Activated naive CD4-positive, alpha-beta T cell treated with Interleukin-2 at 50 U/mL for 16 hours (primary cell): ENCODE data around the gene SRGAP2.
"Not testable (repeated sequence)": the region's sequence is repeated elsewhere in the genome, so short reads cannot be mapped to it uniquely, and the experiment has no call there.

Experiments used
- DNase-seq: peaks from one replicate; pipeline ENCODE4 v3.0.0-alpha.2; 2020

The SRGAP2 gene

DNA sequence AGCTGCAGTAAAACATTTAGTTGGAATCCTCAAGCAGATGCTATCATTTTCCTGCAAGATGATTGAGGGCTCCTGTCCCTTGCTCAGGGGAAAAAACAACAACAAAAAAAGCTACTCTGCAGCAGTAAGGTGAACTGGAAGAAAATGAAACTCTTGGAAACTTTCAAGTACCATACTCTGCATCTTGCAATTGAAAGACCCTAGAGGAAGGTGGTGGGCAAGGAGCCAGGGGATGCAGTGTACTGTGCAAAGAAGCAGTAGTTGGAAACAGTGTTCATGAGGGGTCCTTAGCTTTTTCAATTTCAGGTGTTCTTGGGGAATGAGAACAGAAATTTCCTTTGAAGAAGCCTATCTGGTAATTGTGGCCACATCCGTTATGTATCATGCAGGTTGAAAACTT, 7.5 kb downstream of the SRGAP2 start:
- DNase-seq: not testable (repeated sequence)

GRCh38 chr1:206215600-206216392, 12.5 kb downstream of the SRGAP2 start:
- DNase-seq: not testable (repeated sequence)

DNA sequence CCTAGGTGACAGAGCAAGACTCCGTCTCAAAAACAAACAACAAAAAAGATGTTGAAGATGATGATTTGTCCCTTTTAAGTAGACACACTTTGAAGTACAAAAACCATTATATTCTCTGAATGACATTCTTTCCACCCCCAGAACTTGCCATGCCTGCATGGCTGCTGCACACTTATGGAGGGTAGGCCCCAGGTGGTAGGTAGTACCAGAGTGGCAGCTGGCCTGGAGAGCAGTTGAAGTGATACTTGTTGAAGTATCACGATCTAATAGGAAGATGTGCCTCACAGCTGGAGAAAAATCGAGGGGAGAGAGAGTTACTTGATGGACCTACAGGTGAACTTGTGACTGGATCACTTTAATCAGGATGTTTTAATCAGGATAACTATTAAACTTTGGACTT, 14.9 kb downstream of the SRGAP2 start:
- not testable (repeated sequence) for DNase-seq

GRCh38 chr1:206218765-206219164, 15.4 kb downstream of the SRGAP2 start:
- not testable (repeated sequence) for DNase-seq

- not testable (repeated sequence) for DNase-seq
Observed at GRCh38 chr1:206219514-206220331, 16.4 kb downstream of the SRGAP2 start.

DNA sequence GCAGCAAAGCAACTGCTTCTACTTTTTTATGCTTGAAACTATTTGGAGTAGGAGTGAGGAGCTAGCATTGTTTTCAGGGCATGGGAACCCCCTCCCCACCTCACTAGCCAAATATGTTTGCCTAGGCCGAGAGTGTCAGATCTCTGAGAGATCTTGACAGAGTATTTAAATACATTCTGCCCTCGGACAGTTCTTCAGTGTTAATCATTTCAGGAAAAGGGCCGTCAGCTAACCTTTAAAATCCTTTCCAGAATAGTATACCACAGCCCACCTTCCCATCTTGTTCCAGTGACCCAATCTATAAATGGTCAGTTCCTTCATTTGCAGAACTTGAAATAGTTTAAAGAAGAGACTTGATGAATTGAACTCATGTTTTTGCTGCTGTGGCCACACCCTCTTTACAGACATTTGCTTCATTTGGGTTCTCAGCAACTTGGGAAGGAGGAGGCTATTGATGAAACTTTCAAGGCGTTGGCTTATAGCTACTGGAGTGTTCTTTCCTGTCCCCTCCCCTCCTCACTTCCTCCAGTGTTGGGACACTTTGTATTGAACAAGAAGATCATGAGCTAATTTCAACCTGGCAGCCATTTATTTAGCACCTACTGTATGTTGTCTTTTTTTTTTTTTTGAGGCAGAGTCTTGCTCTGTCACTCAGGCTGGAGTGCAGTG, 17.1 kb downstream of the SRGAP2 start:
- not testable (repeated sequence) for DNase-seq

GRCh38 chr1:206221585-206221984, 18.2 kb downstream of the SRGAP2 start:
- DNase-seq: not testable (repeated sequence)

GRCh38 chr1:206224190-206224776, 20.9 kb downstream of the SRGAP2 start:
- not testable (repeated sequence) for DNase-seq

DNA sequence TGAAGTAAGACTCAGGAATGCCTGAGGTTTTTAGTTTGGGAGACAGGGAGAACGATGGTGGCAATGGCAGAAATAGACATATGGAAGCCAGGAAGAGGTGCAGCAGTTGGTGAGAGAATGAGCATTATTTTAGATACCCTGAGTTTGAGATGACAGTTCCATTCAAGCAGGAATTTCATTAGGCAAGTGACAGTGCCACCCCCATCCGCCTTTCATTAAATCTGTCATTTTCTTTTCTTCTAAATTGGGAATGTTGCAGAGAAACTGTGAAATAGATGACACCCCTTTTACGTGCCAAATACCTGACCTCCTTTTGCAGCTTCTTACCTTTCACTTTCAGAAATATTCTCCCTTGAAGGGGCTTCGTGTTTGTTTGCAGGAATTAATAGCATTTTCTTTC, 22.0 kb downstream of the SRGAP2 start:
- not testable (repeated sequence) for DNase-seq

DNA sequence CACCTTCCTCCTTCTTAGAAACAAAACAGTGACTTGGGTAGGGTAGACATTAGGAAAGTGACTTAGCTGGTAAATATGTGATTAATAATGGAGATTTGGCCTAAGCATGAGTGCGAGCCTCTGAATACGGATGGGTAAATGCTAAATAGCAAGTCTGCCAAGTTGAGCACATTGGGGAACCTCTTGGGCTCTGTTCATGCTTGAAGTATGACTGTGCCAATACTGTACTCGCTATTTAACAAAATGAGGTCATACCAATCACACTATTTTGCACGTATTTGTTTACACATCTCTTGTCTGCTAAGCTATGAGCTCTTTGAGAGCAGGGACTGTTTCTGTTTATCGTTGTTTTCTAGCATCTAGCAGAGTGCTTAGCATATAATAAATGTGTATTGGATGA, 23.5 kb downstream of the SRGAP2 start:
- DNase-seq: not testable (repeated sequence)

- not testable (repeated sequence) for DNase-seq
Observed at GRCh38 chr1:206229286-206229685, 25.9 kb downstream of the SRGAP2 start.

DNA sequence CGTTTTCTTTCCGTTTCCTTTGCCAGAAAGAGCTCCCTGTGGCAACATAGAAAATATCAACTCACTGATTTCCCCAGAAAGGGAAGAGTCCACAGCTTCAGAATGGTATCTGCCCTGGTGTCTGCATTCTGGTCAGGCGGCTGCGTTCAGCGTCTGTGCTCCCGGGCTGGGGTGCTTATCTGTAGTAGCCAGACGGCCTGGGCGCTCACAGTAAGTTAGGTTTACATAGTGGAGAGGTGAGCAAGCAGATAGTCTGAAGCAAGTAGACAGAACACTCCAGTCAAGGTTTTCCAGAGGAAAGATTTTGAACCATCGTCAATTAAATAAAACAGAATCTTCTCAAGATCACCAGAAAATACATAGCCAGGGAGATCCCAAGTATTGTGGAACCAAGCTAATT, 28.6 kb downstream of the SRGAP2 start:
- not testable (repeated sequence) for DNase-seq

GRCh38 chr1:206232970-206233645, 29.8 kb downstream of the SRGAP2 start:
- DNase-seq: not testable (repeated sequence)

- DNase-seq: not testable (repeated sequence)
Observed at GRCh38 chr1:206234189-206234916, 31.0 kb downstream of the SRGAP2 start.

GRCh38 chr1:206235190-206235589, 31.8 kb downstream of the SRGAP2 start:
- DNase-seq: not testable (repeated sequence)

DNA sequence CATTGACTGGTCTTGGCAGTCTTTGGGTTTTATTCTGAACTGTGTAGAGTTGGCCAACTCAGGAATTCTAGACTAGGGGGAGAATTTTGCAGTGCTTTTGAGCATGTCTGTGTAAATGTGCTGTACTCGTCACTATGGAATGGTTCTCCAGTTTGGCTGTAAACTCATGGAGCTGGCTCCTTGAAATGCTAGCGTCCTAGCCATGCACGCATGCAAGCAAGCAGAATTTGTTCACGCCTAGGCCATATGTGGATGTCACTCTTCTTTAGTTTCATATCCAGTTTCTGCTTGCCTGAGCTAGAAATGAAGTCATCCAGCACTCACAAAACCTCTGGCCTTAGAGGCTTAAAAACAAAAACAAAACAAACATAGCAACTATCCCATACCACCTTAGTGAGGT, 36.9 kb downstream of the SRGAP2 start:
- DNase-seq: not testable (repeated sequence)

GRCh38 chr1:206243335-206243734, 40.0 kb downstream of the SRGAP2 start:
- not testable (repeated sequence) for DNase-seq

DNA sequence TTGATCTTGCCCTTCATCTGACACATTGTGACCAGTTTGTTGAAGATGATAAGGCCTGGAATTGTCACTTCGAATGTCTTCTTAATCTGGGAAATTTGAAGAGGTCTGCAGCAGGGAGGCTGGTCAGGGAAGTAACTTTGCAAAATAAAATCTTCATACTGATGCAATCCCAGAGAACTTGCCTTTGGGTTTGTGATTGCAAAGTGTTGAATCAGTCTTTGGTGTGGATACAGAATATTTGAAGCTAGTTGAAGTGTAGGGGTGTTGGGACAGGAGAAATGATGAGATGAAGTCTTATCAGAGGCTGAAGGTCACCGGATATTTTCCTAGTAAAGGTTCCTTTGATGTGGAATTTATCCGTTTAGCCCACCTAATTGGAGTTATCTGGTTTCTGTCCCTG, 42.1 kb downstream of the SRGAP2 start:
- not testable (repeated sequence) for DNase-seq

- not testable (repeated sequence) for DNase-seq
Observed at GRCh38 chr1:206246129-206246886, 43.0 kb downstream of the SRGAP2 start.

GRCh38 chr1:206250953-206251681, 47.8 kb downstream of the SRGAP2 start:
- not testable (repeated sequence) for DNase-seq
